HG02938 (cell line): ENCODE measurements around the gene CMTM1.
A peak's percentile ranks its signal among the peaks of the same experiment; 100 is the strongest.

Experiments used
- ATAC-seq: cut with Tn5 transposase; IDR thresholded peaks from one replicate; pipeline ENCODE4 v1.9.1; 2021; ENCODE audit warnings: mild to moderate bottlenecking, moderate library complexity; ENCODE audit not compliant: unreplicated experiment

The CMTM1 gene

DNA sequence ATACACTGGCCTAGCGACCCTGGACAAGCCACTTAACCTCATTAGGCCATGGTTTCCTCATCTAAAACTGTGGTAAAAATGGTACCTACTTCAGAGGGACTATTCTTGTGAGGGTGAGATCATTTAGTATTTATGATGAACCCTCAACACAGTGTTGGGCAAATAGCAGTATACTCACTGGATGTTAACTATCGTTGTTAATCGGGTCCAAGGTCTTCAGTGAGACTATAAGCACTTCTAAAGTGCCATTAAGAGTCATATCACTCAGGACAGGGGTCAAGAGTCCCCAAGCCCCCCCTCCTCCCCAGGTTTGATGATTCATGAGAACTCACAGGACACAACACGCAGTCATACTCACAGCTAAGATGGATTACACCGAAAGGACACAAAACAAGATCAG is 27.3 kb upstream of the CMTM1 start:
- ATAC-seq = no peak

DNA sequence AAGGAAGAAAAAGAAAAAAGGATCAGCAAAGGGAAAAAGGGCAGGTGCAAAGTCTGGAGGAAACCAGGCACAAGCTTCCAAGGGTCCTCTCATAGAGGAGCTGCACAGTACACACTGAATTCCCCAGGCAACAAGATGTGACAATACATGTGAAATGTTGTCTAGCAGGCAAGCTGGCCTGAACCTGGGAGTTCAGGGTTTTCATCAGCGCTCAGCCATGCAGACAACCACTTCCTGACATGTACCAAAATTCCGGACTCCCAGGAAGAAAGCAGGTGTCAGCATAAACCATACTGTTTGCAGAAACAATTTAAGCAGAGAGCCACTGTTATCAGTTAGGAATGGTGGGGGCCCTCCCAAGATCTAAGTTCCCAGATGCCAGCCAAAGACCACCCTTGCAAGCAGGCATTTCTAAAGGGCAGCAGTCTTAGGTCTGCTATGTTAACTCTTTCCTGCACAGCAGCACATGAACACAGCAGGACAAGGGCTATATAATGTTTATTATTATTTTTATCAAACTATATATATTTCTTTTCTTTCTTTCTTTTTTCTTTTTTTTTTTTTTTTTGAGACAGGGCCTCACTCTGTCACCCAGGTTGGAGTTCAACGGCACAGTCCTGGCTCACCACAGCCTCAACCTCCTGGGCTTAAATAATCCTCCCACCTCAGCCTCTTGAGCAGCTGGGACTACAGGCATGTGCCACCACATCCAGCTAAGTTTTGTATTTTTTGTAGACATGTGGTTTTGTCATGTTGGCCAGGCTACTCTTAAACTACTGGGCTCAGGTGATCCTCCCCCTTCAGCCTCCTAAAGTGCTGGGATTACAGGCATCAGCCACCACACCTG is 26.4 kb upstream of the CMTM1 start:
- ATAC-seq = no peak

GRCh38 chr16:66541388-66542355 is 24.6 kb upstream of the CMTM1 start:
- ATAC-seq = no peak

GRCh38 chr16:66542396-66542795 is 23.8 kb upstream of the CMTM1 start:
- no peak for ATAC-seq

DNA sequence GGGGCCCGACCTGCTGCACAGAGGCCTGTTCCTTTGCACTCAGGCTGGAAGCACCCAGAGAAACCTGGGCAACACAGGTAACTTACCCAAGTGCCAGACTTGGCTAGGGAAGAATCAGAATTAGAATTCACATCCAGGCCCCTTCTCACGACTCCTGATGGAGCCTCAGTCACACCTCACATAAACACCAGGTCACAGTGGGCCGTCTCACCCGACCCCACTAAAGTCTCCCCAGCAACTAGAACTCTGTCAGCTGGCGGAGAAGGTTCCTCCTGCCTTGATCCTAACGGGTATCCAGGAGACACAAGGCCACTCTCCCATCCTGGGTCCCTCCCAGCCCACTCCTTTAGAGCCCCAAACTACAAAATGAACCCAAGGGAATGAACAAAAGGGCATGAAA is 22.7 kb upstream of the CMTM1 start:
- no peak for ATAC-seq

DNA sequence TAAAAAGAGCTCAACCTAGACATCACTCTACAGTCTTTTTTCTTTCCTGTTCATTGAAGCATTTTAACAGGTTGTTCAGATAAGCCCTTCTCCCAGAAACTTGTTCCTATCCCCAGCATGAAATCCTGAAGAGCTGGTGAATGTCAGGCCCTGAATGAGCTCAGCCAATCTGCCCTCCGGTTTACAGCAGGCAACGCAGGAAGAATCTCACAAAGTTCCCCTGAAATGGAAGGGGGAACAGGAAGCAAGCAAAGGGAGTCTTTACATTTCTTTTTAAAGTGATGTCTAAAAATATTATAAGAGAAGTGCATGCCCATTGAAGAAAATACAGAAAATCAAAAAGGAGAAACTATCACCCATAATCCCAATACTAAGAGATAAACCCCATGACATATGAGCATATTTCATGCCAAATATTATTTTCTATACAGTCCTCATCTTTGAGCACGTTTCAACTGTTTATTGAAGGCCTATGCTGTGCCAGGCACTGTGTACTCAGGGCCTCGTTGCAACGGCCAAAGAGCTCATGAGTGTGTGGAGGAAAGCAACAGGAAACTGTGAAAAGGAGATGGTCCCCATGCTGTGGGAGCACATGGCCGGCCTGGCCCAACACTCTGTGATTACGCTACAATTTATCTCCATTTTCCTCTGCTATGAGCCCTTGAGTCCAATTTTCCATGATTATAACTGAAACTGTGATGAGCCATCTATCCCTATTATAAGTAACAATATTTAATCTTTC is 22.1 kb upstream of the CMTM1 start:
- ATAC-seq = no peak

GRCh38 chr16:66547101-66547989 is 18.9 kb upstream of the CMTM1 start:
- no peak for ATAC-seq

DNA sequence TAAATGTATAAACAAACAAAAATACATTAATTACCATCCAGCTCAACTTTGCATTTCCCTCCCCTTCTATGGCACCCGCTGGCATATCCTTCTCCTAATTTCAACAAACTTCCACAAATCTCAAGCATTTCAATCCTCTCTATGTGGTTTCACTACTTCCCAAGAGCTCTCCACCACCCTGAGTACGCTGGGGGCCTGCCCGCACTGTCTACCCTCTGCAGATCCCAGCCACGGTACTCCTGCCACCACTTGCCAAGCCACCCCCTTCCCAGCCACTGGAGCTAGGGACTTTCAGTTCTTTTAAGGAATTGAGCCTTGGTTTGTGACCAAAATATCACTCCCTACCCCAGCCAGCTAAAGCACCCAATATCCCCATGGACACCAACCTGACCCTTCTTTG is 18.2 kb upstream of the CMTM1 start:
- no peak for ATAC-seq

GRCh38 chr16:66548868-66549267 is 17.4 kb upstream of the CMTM1 start:
- ATAC-seq = no peak

DNA sequence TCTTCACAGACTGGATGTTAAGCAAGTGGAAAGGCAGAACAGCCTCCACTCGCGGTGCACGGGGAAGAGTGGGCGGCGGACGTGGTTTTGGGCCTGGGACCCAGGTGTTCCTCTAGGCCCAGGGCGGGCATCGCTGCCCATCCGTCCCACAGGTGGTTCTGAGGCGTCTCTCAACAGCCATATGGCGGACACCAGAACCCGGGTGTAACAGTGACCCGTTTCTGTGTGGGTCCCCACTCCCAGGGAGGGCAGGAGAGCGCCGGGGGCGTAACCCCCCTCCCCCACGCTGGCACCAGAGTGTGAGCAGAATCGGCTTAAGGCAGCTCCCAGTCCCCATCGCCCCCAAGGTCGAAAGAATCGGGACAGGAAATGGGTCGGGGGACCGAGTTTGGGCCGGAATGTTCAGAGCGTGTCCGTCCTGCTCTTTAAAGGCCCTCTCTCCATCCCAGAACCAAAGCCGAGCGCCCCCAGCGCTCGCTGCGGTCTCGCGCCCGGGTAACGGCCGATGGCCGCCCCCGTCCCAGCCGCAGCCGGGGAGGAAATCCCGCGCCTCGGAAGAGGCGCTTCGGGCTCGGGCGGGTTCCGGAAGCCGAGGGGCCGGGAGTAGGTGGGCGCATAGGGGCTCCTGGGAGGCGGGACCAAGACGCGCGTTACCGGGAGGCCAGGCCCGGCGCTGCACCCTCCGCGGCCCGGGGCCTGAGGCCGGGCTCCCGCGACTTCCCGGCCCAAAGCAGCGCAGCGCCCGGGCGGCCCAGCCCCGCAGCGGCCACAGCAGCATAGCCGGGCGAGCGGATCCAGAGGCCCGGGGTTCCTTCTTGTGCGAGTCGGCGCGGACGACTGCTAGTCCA is 16.7 kb upstream of the CMTM1 start, which contains the start of gene TK2:
Gene TK2, minus strand, starts transcription at position 839 of the 848 bp plus-strand sequence. Its CDS starts 61 bp downstream, at position 778.
- no peak for ATAC-seq

GRCh38 chr16:66551348-66551759 is 14.9 kb upstream of the CMTM1 start:
- no peak for ATAC-seq

GRCh38 chr16:66551788-66552285 is 14.4 kb upstream of the CMTM1 start:
- ATAC-seq = no peak

- peak; percentile 65 for ATAC-seq
Observed at GRCh38 chr16:66552286-66553177, 13.7 kb upstream of the CMTM1 start, which contains the start of gene CKLF. CKLF (plus strand) TSS chr16:66552576; CDS start chr16:66552716, 140 bp downstream.

DNA sequence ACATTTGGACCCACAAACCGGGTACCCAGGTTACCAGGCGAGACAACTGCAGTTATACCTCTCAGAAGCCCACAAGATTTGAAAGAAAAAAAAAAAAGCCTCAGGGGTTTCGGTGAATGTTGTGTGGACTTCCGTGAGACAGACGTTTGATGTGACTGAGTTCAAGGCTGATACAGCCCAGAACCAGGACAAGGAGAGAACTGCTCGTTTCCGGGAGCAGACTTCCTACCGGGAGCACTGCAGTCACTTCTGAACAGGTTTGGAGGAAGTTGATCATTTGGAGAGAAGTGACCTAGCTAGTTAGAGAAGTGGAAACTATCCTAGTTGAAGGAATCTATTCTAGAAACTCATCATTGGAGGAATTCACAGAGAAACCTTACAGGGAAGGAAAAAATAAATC is 13.0 kb upstream of the CMTM1 start:
- no peak for ATAC-seq

- ATAC-seq = no peak
Observed at GRCh38 chr16:66554021-66554420, 12.2 kb upstream of the CMTM1 start.

DNA sequence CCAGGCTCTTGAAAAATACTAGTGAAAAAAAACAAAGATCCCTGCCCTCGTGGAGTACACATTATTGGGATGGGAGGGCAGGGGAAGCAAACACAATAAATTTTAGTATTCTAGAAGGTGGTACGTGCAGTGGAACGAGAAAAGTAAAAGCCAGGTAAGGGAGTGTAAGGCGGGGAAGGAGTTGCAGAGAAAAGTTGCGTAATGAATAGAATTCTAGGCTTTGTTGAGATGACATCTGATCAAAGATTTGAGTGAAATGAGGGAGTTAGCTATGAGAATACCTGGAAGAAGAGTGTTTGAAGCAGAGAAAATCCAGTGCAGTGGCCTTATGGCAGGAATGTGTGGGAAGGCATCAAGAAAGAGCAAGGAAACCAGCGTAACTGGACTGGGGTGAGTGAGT is 11.7 kb upstream of the CMTM1 start:
- ATAC-seq = no peak

- ATAC-seq = no peak
Observed at GRCh38 chr16:66560107-66560506, 6.1 kb upstream of the CMTM1 start.
